ENCODE measurements around the gene SRP19. TPM values are rescaled to one million over a fixed set of nuclear protein-coding genes. Genes with fewer than 3 reads are reported as not detected.
"Not testable (repeated sequence)": the region's sequence is repeated elsewhere in the genome, so short reads cannot be mapped to it uniquely, and the experiment has no call there.

Gene SRP19
- total RNA-seq, 1 donor from 2014 or later, result 33.7 TPM

GRCh38 chr5:112870966-112871365 is 9.9 kb downstream of the SRP19 start:
- no peak for DNase-seq (ENCODE audit: low spot score)

- DNase-seq (ENCODE audit: low spot score), result no peak
Measured at GRCh38 chr5:112876362-112876761, 15.3 kb downstream of the SRP19 start.

- DNase-seq (ENCODE audit: low spot score), result no peak
Measured at GRCh38 chr5:112878101-112878500, 17.0 kb downstream of the SRP19 start.

DNA sequence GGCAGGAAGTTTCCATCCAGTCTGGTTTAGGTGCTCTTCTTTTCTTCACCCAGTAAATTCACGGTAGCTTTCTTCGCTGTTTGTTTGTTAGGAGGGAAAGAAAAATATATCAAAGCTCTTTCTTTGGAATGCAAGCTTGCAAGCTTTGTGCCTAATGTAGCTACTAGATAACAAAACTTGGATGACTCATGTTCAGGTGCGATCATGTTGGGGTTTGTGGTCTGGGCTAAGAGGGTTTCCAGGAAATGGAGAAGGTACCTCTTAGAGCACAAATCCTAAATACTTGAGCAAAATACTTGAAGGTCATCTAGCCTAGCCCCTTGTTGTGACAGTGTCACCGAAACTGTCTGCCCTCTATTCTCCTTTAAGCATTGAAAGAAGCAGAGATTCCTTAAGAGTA is 17.7 kb downstream of the SRP19 start:
- DNase-seq (ENCODE audit: low spot score), result no peak

DNA sequence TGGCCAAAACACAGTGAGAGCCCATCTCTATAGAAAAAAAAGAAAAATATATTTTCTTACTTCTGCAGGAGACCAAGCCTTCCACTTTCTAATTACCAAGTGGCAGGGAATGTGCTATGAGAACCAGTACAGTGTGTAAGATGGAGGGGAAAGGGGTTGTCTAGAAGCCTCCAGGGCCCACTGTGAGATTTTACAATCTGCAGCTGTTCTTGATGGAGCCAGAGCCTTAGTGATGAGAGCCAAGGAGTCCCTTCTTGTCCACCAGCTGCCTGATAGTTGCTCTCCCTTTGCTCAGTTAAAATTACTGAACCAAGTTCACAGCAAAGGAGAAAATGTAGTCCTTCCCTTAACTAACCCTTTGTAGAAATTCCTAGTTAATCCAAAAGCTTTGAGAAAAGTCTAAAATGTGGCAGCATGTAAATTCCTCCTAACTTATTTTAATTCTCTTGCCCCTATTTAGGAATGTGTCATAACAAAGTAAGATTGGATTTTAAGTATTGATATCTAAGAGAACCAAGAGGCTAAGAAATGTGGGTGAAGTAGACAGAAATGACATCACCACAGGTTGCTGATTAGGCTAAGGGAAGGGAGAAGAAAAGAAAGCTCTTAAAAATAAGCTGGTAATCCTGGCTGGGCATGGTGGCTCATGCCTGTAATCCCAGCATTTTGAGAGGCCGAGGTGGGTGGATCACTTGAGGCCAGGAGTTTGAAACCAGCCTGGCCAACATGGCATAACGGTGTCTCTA is 19.3 kb downstream of the SRP19 start:
- no peak for DNase-seq (ENCODE audit: low spot score)

DNA sequence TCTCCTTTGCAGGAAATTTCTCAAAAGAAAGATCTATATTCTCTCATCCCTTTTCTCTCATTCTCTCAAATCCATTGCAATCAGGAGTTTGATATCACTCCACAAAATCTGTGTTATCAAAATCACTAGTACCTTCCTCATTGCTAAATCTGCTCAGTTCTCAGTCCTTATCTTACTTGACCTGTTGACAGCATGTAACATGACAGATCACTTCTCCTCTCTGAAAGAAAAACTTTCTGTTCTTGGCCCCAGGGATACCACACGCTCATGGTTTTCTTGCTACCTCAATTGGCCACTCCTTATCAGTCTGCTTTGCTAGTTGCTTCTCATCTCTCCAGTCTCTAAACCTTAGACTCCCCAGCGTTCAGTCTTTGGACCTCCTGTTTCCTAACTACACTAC is 22.1 kb downstream of the SRP19 start:
- DNase-seq (ENCODE audit: low spot score), result no peak

DNA sequence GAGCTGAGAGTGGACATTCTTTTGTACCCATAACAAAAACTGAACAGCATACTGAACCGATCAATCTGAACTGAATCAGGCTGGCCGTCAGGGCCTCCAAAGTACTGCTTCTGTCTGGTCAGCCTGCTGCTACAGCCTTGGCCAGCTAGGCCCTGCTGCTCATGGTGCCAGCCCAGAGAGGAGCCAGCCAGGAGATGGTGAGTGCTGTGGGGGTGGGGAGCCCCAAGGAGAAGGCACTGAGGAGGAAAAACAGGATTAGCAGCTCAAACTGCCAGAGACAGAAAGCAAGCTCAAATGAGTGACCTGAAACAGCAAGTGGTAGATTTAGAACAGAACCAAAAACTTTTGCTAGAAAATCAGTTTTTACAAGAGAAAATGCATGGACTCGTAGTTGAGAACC is 23.9 kb downstream of the SRP19 start:
- no peak for DNase-seq (ENCODE audit: low spot score)

GRCh38 chr5:112886975-112887374 is 25.9 kb downstream of the SRP19 start:
- no peak for DNase-seq (ENCODE audit: low spot score)

DNA sequence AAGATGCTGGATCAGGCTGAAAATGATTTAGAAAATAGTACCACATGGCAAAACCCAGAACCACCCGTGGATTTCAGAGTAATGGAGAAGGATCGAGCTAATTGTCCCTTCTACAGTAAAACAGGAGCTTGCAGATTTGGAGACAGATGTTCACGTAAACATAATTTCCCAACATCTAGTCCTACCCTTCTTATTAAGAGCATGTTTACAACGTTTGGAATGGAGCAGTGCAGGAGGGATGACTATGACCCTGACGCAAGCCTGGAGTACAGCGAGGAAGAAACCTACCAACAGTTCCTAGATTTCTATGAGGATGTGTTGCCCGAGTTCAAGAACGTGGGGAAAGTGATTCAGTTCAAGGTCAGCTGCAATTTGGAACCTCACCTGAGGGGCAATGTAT is 31.0 kb downstream of the SRP19 start:
- not testable (repeated sequence) for DNase-seq (ENCODE audit: low spot score)

DNA sequence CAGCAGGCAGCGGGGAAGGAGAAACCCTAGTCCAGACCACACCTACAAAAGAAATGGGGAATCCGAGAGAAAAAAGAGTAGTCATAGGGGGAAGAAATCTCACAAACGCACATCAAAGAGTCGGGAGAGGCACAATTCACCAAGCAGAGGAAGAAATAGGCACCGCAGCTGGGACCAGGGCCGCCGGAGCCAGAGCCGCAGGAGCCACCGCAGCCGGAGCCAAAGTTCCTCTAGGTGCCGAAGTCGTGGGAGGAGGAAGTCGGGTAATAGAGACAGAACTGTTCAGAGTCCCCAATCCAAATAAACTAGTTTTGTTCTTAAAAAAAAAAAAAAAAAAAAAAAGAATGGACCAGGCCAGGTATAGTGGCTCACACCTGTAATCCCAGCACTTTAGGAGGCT is 31.7 kb downstream of the SRP19 start:
- no peak for DNase-seq (ENCODE audit: low spot score)

DNA sequence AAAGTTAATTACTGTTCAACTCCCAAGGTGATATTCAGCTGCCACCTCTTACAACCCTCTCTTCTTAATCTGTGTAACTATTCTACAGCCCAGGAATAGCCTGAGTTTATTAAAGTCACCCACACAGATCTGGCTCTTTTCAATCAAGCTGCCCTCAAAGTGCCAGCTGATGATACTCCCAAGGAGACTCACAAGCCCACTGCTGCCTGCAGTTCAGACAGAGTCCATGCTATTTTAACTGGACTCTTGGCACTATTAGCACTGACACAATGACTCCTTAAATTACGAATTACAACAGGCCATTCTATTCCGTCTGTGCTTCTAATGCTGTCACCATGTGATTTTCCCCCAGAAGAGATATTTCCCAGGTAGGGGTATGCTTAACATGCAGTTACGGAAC is 34.6 kb downstream of the SRP19 start:
- DNase-seq (ENCODE audit: low spot score), result no peak

- no peak for DNase-seq (ENCODE audit: low spot score)
Measured at GRCh38 chr5:112902561-112902960, 41.5 kb downstream of the SRP19 start.

DNA sequence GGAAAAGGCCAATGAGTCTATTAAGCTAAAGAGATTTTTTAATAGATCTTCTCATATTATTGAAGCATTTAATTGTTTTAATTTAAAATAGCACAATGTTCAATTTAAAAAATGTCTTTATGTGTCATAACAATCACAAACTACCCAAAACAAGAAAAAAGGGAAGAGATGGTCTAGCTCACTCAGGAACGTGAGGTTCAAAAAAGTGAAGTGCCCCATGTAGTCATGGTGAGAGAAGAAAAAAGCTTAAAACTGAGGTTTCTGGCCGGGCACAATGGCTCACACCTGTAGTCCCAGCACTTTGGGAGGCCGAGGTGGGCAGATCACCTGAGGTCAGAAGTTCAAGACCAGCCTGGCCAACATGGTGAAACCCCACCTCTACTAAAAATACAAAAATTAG is 43.9 kb downstream of the SRP19 start:
- DNase-seq (ENCODE audit: low spot score), result not testable (repeated sequence)

- DNase-seq (ENCODE audit: low spot score), result no peak
Measured at GRCh38 chr5:112906637-112907036, 45.5 kb downstream of the SRP19 start.

GRCh38 chr5:112907166-112907631 is 46.1 kb downstream of the SRP19 start:
- no peak for DNase-seq (ENCODE audit: low spot score)

- no peak for DNase-seq (ENCODE audit: low spot score)
Measured at GRCh38 chr5:112908854-112909253, 47.8 kb downstream of the SRP19 start.

DNA sequence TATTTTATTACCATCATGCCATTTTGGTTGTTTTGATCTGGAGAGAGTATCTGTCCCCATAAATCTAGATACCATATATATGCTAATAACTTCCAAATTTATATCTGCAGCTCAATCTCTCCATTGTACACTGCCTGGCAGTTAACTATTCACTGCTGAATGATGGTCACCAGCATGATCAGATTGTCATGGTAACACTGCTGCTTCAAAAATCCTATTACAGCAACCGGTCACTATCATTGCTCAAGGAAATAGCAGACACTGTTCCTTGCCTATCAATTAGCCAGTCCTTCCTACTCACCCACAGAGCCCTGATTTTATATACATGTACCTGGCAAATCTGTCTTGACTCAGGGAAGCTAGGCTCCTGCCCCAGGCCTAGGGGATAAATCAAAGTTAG is 49.4 kb downstream of the SRP19 start:
- DNase-seq (ENCODE audit: low spot score), result no peak

DNA sequence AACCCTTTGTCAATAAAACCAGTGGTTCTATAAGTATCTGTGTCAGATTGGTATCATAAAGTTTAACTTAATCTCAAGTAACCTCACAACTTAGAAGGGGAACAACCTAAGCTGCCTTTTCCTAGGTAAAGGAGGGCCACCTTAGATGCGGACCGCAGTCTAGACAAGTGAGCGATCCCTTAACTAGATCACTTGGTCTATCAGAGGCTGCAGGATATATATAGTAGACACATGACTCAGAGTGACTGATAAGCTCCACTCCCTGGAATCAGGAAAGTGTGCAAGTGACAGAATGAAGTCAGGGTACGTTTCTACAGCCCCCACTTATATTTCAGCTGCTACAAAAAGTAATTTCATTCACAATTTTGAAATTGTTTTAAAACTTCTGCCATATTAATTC is 53.5 kb downstream of the SRP19 start:
- no peak for DNase-seq (ENCODE audit: low spot score)

DNA sequence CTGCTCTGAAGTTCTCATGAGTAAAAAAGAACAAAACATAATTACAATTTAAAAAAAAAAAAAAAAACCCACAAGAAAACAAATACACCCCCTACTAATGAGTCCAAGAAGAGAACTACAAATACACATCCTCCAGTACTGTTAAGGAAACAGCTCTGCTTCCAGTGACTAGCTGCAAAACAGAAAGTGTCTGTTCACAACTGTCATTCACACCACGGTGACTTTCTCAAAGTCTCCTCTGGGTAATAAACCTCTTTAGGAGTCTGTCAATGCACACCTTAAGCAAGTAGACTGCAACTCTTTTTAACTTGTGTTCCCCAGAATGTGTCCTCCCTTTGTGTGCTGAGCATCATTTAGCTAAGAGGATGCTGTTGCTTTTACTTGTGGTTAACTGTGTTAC is 54.7 kb downstream of the SRP19 start:
- DNase-seq (ENCODE audit: low spot score), result no peak

GRCh38 chr5:112917453-112917995 is 56.4 kb downstream of the SRP19 start:
- no peak for DNase-seq (ENCODE audit: low spot score)

GRCh38 chr5:112918136-112918535 is 57.0 kb downstream of the SRP19 start:
- DNase-seq (ENCODE audit: low spot score), result no peak

GRCh38 chr5:112918679-112919078 is 57.6 kb downstream of the SRP19 start:
- no peak for DNase-seq (ENCODE audit: low spot score)
